MM.1S (cell line): Measurements from ENCODE around the gene RALY.

Experiments
- EZH2phosphoT487 ChIP-seq: fragments of 300-600 bp; sonication (generic); IDR thresholded peaks from 2 replicates; pipeline ENCODE4 v1.6.1; 2018; ENCODE audit warnings: antibody characterized with exemption, low read length
- TF ChIP-seq, protein P1 (sequence below): fragments of 300-600 bp; sonication (generic); IDR thresholded peaks from 2 replicates; pipeline ENCODE4 v1.5.1; 2016; ENCODE audit warnings: antibody characterized with exemption, low read length, mixed read lengths

DNA sequence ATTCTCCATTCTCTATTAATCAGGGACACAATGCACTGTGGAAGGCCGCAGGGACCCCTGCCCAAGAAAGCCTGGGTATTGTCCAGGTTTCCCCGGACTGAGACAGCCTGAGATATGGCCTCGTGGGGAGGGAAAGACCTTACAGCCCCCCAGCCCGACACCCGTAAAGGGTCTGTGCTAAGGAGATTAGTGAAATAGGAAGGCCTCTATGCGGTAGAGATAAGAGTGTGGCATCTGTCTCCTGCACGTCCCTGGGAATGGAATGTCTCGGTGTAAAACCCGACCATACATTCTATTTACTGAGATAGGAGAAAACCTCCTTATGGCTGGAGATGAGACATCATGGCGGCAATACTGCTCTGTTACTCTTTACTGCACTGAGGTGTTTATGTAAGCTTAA lies 134.1 kb downstream of the RALY start:
- TF ChIP-seq, protein P1, sequence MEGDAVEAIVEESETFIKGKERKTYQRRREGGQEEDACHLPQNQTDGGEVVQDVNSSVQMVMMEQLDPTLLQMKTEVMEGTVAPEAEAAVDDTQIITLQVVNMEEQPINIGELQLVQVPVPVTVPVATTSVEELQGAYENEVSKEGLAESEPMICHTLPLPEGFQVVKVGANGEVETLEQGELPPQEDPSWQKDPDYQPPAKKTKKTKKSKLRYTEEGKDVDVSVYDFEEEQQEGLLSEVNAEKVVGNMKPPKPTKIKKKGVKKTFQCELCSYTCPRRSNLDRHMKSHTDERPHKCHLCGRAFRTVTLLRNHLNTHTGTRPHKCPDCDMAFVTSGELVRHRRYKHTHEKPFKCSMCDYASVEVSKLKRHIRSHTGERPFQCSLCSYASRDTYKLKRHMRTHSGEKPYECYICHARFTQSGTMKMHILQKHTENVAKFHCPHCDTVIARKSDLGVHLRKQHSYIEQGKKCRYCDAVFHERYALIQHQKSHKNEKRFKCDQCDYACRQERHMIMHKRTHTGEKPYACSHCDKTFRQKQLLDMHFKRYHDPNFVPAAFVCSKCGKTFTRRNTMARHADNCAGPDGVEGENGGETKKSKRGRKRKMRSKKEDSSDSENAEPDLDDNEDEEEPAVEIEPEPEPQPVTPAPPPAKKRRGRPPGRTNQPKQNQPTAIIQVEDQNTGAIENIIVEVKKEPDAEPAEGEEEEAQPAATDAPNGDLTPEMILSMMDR, result no peak
- TF ChIP-seq EZH2phosphoT487, result no peak
